ENCODE data around the gene FIBP. TPM values are rescaled to one million over a fixed set of nuclear protein-coding genes. Genes with fewer than 3 reads are reported as not detected.

FIBP gene
- polyA plus RNA-seq, 3 donors: 79.1 to 109 (median 101) TPM

DNA sequence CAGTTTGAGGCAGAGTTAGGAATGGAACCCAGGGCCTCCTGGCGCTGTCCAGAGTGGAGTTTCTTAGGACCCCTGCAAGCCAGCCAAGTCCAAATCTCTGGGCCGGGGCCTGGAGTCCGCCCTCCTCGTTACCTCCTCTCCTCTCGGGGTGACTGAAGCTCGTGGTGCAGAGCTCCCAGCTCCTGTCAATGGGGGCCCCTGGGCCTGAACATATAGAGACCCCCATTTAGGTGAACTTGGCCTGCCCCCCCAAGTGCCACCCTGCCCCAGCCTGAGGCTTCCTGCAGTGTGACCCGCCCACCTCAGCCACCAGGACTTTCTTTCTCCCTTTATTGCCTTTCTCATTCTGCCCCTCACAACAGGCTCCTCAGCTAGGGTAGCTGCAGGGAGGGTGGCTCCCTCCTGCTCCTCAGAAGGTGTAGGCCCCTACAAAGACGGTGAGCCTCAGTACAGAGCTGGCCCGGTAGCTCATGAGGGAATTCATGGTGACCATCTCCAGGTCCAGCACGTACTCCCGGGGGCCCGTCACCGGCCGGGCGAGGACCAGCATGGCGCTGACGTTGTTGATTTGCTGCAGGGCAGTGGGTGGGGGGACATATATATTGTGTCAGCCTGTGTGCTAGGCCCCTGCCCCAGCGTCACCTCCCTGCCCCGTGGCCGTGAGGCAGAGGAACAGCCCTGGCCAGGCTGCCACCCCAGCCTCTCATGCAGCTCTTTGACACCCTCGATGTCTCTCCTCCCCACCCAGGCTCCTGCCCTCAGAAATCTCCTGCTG is 21.6 kb downstream of the FIBP start:
- Mint-ChIP-seq H3K4me1 (peaks cover 26% of the 10 kb centered on the region), H3K9me3 (peaks cover 0 to 4% (median 0%) of the 10 kb centered on the region in 7 donors), H3K4me3 (no peak overlapping the region), H3K27ac (peak overlapping the region in 1 of 7 donors; percentile 23), H3K27me3 (ENCODE audit: low read depth in 3 of 3) (peaks cover 6 to 26% (median 18%) of the 10 kb centered on the region in 3 donors), H3K36me3 (peaks cover 40 to 57% of the 10 kb centered on the region in 2 donors)
- H3K9ac ChIP-seq (ENCODE audit: insufficient read depth, low read length, poor library complexity, severe bottlenecking): no peak overlapping the region
- H4K20me1 ChIP-seq (ENCODE audit: insufficient read depth, low read length): peaks cover 36% of the 10 kb centered on the region
- no peaks in the 10 kb centered on the region for H3K9me3 ChIP-seq (replicated peaks in 1 of 2; ENCODE audit: control insufficient read depth in 1 of 2, insufficient read depth in 1 of 2, low read length in 2 of 2)
- H3K27ac ChIP-seq (ENCODE audit: low read depth in 1 of 2, low read length in 2 of 2): no peak overlapping the region
- no peaks in the 10 kb centered on the region for H3K27me3 ChIP-seq (ENCODE audit: control insufficient read depth in 2 of 2, insufficient read depth in 2 of 2, low read length in 2 of 2)
- DNase-seq: no peak
- WGBS (ENCODE audit: insufficient coverage): 87% methylated on average over 13 of the region's 21 CpGs
- H3K79me2 ChIP-seq (ENCODE audit: insufficient read depth, low read length): peaks cover 17% of the 10 kb centered on the region
- no peak overlapping the region for H2AFZ ChIP-seq (ENCODE audit: insufficient read depth, low read depth, low read length, poor library complexity, severe bottlenecking)
- intact Hi-C loops (cut with micrococcal nuclease): no loop called here
- H3K4me3 ChIP-seq (replicated peaks in 1 of 3; ENCODE audit: low read depth in 2 of 3, low read length in 3 of 3): no peak overlapping the region
- H3K36me3 ChIP-seq (replicated peaks in 1 of 2; ENCODE audit: control insufficient read depth in 1 of 2, insufficient read depth in 2 of 2, low read length in 2 of 2): peaks cover 48 to 53% of the 10 kb centered on the region in 2 donors
- no peak overlapping the region for H3K4me2 ChIP-seq (replicated peaks; ENCODE audit: extremely low read depth, low read length, poor library complexity, severe bottlenecking)
- H3K4me1 ChIP-seq (ENCODE audit: control insufficient read depth in 1 of 2, insufficient read depth in 2 of 2, low read length in 2 of 2): peaks cover 9 to 28% of the 10 kb centered on the region in 2 donors
- TF ChIP-seq, protein P1, sequence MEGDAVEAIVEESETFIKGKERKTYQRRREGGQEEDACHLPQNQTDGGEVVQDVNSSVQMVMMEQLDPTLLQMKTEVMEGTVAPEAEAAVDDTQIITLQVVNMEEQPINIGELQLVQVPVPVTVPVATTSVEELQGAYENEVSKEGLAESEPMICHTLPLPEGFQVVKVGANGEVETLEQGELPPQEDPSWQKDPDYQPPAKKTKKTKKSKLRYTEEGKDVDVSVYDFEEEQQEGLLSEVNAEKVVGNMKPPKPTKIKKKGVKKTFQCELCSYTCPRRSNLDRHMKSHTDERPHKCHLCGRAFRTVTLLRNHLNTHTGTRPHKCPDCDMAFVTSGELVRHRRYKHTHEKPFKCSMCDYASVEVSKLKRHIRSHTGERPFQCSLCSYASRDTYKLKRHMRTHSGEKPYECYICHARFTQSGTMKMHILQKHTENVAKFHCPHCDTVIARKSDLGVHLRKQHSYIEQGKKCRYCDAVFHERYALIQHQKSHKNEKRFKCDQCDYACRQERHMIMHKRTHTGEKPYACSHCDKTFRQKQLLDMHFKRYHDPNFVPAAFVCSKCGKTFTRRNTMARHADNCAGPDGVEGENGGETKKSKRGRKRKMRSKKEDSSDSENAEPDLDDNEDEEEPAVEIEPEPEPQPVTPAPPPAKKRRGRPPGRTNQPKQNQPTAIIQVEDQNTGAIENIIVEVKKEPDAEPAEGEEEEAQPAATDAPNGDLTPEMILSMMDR (IDR thresholded peaks at IDR 0.05): no peak

DNA sequence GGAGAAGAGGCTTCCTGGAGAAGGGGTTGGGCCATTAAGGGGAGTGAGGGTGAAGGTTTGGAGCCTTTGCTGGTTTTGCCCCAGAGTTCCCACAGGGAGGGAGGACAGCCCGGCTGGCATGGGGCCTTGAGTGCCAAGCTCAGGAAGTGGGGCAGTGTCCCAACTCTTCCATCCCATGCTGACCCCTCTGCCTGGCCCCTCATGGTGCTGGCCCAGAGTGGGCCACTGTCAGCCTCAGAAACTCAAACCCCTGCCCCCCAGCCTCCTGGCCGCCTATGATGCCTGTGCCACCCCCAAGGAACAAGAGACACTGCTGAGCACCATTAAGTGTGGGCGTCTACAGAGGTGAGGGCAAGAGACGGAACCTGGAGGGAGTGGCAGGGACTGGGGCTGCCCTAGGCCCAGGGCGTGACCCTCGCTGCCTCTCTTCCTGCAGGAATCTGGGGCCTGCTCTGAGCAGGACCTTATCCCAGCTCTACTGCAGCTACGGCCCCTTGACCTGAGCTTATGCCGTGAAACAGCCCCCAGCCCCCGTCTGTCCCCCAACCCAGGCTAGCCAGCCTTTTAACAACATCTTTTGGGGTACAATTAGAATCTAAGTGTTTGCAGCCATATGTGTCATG is 22.6 kb downstream of the FIBP start:
- 94% methylated on average over 7 of the region's 9 CpGs for WGBS (ENCODE audit: insufficient coverage)
- H3K4me1 Mint-ChIP-seq: peaks cover 29% of the 10 kb centered on the region
- TF ChIP-seq, protein P1 (IDR thresholded peaks at IDR 0.05): no peak
- peaks cover 4 to 18% (median 13%) of the 10 kb centered on the region in 3 donors for H3K27me3 Mint-ChIP-seq (ENCODE audit: low read depth in 3 of 3)
- H3K4me3 Mint-ChIP-seq: no peak overlapping the region
- Histone ChIP-seq H3K4me1 (ENCODE audit: control insufficient read depth in 1 of 2, insufficient read depth in 2 of 2, low read length in 2 of 2) (peaks cover 17 to 28% of the 10 kb centered on the region in 2 donors), H3K4me3 (replicated peaks in 1 of 3; ENCODE audit: low read depth in 2 of 3, low read length in 3 of 3) (no peak overlapping the region), H3K4me2 (replicated peaks; ENCODE audit: extremely low read depth, low read length, poor library complexity, severe bottlenecking) (no peak overlapping the region), H3K27me3 (ENCODE audit: control insufficient read depth in 2 of 2, insufficient read depth in 2 of 2, low read length in 2 of 2) (no peaks in the 10 kb centered on the region), H3K36me3 (replicated peaks in 1 of 2; ENCODE audit: control insufficient read depth in 1 of 2, insufficient read depth in 2 of 2, low read length in 2 of 2) (peaks cover 48 to 58% of the 10 kb centered on the region in 2 donors), H4K20me1 (ENCODE audit: insufficient read depth, low read length) (peaks cover 43% of the 10 kb centered on the region), H3K27ac (ENCODE audit: low read depth in 1 of 2, low read length in 2 of 2) (no peak overlapping the region), H3K9me3 (replicated peaks in 1 of 2; ENCODE audit: control insufficient read depth in 1 of 2, insufficient read depth in 1 of 2, low read length in 2 of 2) (no peaks in the 10 kb centered on the region), H3K9ac (ENCODE audit: insufficient read depth, low read length, poor library complexity, severe bottlenecking) (no peak overlapping the region), H3K79me2 (ENCODE audit: insufficient read depth, low read length) (peaks cover 27% of the 10 kb centered on the region), H2AFZ (ENCODE audit: insufficient read depth, low read depth, low read length, poor library complexity, severe bottlenecking) (no peak overlapping the region)
- DNase-seq: no peak
- no peaks in the 10 kb centered on the region for H3K9me3 Mint-ChIP-seq
- intact Hi-C loops (cut with micrococcal nuclease): no loop called here
- H3K27ac Mint-ChIP-seq: peak overlapping the region in 1 of 7 donors; percentile 12
- H3K36me3 Mint-ChIP-seq: peaks cover 40 to 60% of the 10 kb centered on the region in 2 donors

All from CD14-positive monocyte (primary cell).